GM19324 (cell line): ENCODE results near the gene CD180.

Experiments
- ATAC-seq: cut with Tn5 transposase; IDR thresholded peaks from one replicate; pipeline ENCODE4 v1.9.1; 2021; ENCODE audit warnings: mild to moderate bottlenecking, moderate library complexity; ENCODE audit not compliant: unreplicated experiment, low FRiP score

The CD180 gene

DNA sequence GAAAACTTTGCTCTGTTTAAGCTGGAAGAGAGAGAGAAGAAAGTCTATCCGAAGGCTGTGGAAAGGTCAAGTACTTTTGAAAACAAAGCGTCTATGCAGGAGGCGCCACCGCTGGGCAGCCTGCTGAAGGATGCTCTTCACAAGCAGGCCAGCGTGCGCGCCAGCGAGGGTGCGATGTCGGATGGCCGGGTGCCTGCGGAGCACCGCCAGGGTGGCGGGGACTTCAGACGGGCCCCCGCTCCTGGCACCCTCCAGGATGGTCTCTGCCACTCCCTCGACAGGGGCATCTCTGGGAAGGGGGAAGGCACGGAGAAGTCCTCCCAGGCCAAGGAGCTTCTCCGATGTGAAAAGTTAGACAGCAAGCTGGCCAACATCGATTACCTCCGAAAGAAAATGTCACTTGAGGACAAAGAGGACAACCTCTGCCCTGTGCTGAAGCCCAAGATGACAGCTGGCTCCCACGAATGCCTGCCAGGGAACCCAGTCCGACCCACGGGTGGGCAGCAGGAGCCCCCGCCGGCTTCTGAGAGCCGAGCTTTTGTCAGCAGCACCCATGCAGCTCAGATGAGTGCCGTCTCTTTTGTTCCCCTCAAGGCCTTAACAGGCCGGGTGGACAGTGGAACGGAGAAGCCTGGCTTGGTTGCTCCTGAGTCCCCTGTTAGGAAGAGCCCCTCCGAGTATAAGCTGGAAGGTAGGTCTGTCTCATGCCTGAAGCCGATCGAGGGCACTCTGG, 32.6 kb downstream of the CD180 start:
- no peak for ATAC-seq

DNA sequence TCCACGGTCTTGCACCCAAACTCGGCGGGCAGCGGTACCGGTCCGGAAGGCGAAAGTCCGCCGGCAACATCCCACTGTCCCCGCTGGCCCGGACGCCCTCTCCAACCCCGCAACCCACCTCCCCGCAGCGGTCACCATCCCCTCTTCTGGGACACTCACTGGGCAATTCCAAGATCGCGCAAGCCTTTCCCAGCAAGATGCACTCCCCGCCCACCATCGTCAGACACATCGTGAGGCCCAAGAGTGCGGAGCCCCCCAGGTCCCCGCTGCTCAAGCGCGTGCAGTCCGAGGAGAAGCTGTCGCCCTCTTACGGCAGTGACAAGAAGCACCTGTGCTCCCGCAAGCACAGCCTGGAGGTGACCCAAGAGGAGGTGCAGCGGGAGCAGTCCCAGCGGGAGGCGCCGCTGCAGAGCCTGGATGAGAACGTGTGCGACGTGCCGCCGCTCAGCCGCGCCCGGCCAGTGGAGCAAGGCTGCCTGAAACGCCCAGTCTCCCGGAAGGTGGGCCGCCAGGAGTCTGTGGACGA, 33.3 kb downstream of the CD180 start:
- no peak for ATAC-seq

DNA sequence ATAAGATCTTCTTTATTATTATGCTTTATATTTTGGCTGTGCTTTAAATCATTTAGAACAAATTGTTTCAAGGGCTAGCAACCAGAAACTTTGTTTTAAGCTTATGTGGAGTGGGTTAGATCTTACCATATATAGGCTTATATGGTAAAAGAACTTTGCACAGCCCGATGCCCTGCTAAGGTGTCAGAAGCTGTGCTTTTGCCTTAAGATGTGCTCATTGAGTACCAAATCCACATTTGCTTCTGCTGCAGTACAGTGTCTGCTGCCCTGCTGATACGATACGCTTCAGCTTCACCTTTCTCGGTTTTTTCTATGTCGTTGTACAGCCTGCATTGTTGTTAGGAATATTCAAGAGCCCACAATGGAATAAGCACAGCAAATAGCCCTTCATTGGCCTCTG, 34.8 kb downstream of the CD180 start:
- no peak for ATAC-seq

DNA sequence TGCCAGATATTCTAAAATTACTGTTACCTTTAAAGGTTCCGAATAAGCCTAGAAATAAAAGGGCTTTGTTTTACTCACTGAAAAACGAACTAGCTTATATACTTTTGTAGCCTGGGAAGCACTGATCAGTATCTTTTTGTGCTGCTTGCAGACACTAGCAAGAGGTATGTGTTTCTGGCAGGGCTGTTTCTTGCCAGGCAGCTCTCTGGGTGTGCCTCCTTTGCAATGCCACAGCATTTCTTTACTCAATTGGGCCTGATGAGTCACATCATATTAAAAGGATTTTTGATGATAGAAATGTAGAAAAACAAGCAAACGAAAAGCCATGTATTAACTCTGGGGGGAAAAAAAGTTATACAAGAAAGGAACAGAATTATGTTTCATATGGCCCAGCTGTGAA, 35.6 kb downstream of the CD180 start:
- no peak for ATAC-seq

DNA sequence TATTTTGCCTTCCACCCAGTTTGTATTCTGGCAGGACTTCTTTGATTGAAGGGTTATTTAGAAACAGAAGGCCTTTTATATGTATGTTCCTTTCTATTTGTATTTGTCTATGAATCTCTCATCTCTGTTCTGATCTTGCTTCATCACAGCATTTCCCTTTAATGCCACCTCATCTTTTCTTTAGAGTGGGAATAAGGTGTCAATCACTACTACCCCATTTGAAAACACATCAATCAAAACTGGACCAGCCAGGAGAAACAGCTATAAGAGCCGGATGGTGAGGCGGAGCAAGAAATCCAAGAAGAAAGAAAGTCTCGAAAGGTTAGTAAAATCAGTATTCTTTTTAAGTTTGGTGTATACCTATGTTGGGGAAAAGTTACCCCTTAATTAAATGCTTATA, 36.3 kb downstream of the CD180 start:
- no peak for ATAC-seq

DNA sequence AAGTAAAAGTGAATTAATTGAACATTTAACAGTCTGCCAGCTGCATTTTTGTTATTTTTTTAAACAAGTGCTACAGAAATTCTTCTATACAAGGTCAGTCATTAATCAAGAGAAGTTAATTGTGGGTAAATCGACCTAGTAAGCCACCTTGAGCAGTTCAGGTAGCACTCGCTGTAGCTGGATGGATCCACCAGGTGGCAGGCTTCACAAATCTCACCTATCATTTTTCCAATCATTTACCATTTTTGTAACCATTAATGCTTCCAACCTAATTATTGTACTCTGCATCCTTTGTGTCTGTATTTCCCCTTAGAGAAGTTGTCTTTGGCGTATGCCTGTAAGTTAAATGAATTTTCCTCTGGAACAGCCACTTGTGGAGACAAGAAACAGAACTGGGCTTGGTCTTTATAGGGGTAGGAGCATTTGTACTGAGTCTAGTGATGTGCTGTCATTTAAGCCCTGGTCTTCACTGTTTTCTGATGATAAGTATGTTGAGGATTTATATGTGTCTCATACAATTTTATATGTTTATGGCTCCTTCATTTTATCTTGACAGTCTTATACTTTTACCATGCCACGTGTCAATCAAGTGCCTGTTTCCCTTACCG, 39.5 kb downstream of the CD180 start:
- peak; percentile 59 for ATAC-seq

DNA sequence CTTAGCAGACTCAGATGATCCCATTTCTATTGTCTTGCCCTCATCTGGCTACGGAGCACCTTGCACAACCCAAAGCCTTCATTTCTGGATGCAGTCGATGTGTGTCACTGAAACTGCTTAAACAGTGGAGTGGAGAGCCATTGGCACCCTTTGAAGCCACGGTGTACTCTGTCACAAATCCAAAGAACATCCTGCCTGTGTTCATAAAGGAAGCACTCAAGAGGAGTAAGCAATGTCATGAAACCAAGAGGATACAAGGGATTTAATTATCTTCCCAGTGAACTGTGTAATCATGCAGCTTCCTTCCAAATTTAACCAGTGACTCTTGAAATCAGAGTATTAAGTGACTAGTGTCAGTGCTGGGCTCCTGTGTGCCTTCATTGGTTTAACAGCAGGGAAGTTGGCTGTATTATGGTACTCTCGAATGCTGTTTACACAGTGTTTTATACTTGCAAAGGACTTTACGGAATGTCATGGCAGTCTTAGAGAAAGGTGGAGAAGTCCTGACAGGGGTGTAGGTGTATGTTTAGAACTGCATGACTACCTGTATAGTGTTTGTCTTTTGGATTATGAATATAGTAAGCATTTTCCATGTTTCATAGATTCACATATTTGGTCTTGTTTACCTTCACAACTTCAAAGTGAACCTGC, 41.9 kb downstream of the CD180 start:
- ATAC-seq = no peak

DNA sequence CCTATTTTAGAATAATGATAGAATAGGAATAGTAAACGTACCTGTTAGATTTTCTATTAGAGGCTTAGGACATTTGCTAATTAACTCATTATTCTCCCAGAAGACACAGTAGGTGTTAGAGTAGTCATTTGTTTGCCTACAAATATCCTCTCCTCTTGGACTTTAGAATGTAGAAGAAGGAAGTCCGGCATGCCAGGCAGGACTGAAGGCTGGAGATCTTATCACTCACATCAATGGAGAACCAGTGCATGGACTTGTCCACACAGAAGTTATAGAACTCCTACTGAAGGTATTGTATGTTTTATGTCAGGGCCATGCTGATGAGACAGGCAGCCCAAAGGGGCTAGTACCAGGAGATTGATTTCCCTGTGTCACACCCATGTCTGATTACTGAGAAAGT, 43.3 kb downstream of the CD180 start:
- ATAC-seq = no peak

DNA sequence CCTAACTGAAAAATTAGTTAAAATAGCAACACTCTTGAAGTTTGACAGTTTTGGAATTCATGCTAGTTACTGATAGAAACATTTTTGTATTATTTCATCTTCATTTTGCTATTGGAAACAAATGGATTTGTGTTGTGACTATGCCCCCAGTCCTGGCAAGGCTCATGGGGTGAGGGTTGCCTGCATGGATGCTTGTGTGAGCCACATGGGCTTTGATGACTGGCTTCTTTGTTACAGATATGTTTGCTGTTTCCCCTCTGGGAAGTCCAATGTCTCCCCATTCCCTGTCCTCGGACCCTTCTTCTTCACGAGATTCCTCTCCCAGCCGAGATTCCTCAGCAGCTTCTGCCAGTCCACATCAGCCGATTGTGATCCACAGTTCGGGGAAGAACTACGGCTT, 44.2 kb downstream of the CD180 start:
- no peak for ATAC-seq

DNA sequence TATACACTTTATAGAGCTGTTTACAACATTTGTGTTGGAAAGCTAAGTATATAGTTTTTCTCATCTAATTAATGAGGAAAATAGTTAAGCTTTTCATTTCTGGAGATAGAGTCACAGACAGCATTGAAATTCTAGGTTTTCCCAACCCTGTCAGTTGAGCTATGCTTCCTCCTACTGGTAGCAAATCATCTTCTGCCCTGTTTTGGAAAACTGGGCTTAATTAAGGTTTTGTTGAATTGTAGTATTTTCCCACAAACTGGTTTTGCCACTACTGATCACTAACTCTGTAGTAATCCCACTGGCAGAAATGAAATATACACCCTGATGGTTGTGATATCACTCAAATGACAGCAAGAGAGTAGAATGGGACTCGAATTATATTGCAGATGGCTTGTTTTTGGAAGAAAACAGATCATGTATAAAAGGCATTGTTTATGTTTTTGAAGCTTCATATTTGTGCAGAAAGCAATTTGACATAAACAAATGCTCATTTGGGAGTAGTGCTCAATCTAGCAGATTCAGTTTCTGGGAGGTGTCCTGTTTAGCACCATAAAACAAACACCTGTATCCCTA, 46.6 kb downstream of the CD180 start:
- no peak for ATAC-seq

DNA sequence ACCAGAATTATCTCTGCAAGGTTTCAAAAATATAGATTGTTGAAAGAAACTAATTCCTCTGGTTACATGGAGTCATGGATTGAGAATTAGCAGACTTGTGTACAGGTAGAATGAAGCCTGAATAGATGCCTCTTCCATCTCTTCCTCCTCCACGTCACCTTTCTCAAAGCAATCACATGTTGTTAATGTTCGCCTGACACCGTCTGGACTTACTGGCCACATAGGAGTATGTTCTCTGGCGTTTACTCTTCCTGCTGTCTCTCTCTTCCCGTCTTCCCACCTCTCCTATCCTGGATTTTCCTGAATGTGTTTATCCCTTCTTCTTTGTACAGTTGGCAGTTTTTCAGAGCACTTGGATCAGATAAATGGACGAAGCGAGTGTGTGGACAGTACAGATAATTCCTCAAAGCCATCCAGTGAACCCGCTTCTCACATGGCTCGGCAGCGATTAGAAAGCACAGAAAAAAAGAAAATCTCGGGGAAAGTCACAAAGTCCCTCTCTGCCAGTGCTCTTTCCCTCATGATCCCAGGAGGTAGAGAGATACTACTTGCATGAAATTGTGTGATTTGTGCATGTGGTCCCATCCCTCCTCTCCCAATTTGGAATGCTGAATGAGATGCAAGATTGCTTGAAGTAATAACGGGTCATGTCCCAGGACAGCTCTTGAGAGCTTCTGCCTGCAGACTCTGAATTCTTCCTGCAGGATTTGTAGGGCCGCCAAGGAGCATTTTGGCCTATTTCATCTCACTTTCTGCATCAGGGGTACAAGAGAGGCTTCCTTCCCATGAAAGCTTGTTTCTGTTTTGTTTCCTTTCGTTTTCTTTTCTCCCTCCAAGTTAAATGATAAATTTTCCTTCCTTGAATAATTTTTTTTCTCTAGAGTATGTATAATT, 47.3 kb downstream of the CD180 start:
- no peak for ATAC-seq

DNA sequence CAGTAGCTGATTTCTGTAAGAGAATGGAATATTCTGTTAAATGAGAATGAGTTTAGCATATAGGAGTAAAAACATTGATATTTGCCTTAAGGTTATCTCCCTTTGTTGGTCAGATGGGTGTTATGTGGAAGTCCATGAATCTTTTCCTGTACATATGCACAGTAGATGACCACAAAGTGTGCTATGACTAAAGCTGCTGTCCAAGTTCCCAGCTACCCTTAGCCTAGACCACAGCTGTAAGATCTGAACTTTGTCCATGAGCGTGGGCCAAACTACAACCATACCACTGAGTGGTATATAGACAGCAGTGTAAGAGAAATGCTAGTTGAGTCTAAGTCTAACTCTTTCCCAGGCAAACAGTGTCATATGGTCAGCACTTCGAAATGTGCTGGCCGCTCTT, 48.8 kb downstream of the CD180 start:
- no peak for ATAC-seq

DNA sequence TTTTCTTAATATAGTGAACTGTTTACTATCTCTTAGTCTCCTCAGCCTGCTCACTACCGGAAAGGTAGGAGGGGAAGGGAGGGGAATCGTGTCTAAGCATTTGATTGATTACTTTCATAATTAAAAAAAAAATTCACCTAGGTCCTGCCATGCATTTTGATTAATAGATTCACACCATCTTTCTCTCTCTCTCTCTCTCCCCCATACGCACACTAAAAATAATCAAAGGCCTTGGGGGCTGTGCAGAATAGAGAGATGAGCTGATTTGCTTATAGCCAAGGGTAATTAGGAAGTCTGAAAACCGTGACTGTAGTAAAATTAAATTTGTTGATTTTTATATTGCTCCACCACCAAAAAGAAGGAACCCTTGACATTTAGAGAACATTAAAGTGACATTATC, 49.6 kb downstream of the CD180 start:
- ATAC-seq = no peak

DNA sequence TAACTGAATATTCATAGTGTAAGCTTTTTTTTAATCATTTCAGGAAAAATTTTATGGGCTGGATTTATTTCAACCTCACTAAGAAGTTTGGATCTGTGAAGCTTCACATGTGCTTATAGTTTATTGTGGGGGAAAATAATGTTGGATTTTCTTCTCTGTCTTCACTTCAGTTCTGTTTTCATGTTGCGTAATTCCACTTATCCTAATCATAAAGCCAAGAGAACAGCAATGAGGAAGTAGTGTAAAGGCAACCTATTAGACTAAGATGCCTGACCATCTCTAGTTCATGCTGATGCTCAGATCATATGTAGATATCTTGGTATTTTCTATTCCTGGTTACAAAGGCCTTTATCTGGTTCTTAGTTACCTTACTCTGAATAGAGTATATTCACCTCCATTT, 50.0 kb downstream of the CD180 start:
- no peak for ATAC-seq

DNA sequence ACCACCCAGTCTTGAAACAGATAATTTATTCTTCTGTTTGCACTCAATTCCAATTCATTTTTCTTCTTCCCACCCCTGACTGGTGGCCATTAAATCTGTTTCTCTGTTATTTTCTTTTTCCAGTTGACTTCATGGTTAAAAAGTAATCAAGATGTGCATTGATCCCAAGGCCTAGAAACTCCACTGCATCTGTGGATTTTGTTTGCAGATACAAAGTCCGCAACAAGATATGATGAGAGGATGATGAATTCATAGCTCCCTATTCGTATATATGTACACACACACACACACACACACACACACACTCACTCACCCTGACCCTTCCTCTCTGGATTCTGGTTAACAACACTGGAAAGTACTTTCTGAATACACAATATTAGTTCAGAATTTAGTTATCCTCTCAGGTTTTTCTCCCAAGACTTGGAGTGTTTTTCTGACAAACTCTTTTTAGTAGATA, 52.4 kb downstream of the CD180 start:
- ATAC-seq = no peak

DNA sequence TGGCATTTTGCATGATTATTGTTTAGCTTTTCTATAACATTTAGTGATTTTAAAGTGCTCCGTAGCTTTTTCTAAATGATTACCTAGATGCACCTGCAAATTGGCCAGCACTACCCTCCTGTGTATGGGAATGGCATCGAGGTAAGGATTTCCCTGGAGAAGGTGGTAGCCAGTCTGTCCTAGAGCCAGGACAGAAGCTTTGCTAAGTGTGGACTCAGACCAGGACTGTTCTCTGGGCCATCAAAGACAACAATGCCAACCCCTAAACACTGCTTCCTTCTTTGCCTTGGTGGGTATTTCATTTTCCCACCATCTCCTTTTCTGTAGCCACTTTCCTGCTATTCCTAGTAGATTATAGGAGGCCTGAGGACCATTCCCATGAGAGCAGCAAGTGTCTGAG, 53.0 kb downstream of the CD180 start:
- ATAC-seq = no peak

DNA sequence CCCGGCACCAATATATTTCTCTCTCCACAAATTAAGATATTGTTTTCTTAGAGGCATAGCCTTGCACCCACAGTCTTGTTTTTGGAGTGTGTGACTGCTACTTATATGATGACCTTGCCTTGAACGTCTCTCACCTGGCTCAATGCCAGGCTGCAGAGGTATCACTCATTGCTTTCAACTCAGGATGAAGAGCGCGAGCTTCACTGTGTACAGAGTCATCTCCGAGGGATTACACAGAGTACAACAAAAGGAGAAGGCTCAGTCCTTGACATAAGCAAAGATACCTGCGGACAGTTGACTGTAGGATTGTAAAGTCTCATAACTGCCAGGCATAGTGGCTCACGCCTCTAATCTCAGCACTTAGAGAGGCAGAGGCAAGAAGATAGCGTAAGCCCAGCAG, 53.8 kb downstream of the CD180 start:
- no peak for ATAC-seq

DNA sequence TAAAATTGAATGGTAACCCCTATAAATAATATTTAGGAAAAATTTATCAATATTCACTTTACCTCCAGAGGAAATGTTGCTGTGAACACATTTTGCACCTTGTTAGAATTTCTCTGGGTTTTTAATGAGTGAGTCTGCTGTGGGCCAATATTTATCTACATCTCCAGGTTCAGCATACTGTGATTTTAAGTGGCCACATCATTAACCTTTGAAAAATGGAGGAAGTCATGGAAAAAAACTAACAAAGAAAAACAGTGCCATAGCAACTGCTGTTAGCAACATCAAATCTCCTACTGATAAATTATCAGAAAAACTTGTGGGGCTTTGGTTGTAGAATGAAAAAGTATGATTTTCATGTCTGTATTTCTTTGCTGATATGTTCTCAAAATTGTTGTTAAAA, 55.0 kb downstream of the CD180 start:
- no peak for ATAC-seq

DNA sequence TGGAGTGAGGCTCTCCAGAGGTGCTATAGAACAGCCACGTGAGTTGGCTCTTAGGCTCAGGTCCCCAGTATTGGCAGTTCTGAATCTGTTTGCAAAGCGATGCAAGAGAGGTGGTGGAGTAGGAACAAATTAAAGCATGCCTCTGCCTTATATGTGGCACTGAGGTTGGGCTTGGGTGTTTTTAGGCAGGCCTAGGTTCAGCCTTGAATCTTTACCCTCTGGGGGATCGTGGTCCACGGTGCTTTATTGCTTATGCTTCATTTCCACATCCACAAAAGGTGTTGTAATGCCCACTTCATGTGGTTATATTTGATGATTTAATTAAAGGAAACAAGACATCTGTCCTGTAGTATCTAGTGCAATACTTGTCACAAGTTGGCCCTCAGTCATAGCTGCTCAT, 56.2 kb downstream of the CD180 start:
- ATAC-seq = no peak

DNA sequence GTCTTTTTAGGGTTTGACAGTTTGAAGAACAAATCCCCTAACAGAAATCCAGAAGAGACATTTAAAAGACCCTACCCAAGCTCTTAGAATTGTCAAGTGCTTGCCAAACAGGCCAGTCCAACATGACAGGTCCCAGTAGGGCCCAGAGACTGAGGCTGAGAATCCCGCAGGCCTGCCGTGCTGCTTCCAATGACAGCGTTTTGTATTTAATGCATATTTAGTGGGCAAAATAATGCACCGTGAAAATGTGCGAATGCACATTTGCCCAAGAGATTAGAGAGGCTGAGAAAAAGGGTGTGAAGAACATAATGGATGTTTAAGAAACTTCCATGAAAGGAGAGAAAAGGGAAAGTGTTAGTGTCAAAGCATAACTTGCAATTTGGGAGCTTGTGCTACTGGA, 57.6 kb downstream of the CD180 start:
- no peak for ATAC-seq
